ENCODE measurements around the gene PSME2. TPM values are rescaled to one million over a fixed set of nuclear protein-coding genes. Genes with fewer than 3 reads are reported as not detected.

PSME2 gene
- total and polyA plus RNA-seq, 2 of the 13 experiments (the other 11 are each of a cell fraction or from before 2014, with no cell fraction given), result 332 to 716 TPM

DNA sequence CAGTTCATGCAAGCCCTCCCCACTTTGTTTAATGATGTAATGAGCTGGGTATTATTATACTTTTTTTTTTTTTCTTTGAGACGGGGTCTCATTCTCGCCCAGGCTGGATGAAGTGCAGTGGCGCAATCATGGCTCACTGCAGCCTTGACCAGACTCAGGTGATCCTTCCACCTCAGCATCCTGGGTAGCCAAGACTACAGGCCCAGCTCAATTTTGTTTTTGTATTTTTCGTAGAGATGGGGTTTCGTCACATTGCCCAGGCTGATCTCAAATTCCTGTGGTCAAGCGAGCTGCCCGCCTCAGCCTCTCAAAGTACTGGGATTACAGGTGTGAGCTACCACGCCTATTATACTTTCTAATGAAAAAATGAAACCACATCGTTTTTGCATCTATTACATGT lies 36.4 kb downstream of the PSME2 start (continued):
- TF ChIP-seq, protein P1, sequence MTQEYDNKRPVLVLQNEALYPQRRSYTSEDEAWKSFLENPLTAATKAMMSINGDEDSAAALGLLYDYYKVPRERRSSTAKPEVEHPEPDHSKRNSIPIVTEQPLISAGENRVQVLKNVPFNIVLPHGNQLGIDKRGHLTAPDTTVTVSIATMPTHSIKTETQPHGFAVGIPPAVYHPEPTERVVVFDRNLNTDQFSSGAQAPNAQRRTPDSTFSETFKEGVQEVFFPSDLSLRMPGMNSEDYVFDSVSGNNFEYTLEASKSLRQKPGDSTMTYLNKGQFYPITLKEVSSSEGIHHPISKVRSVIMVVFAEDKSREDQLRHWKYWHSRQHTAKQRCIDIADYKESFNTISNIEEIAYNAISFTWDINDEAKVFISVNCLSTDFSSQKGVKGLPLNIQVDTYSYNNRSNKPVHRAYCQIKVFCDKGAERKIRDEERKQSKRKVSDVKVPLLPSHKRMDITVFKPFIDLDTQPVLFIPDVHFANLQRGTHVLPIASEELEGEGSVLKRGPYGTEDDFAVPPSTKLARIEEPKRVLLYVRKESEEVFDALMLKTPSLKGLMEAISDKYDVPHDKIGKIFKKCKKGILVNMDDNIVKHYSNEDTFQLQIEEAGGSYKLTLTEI (CRISPR knock-in tag; conservative IDR thresholded peaks at IDR 0.05), result no peak
- TF ChIP-seq KDM3A (CRISPR knock-in tag; IDR thresholded peaks at IDR 0.05; ENCODE audit: low read depth) (no peak), ZKSCAN5 (CRISPR knock-in tag; IDR thresholded peaks at IDR 0.05) (no peak), SATB2 (CRISPR knock-in tag; IDR thresholded peaks at IDR 0.05) (no peak), CREB1 (IDR thresholded peaks at IDR 0.05) (peak; percentile 8; the same call in 1 of the 2 replicates), CREB1 (CRISPR knock-in tag; IDR thresholded peaks at IDR 0.05) (no peak), TRIM22 (IDR thresholded peaks at IDR 0.05) (no peak), ZNF282 (IDR thresholded peaks at IDR 0.05; ENCODE audit: partially characterized antibody) (no peak), SYNCRIP (IDR thresholded peaks at IDR 0.05; ENCODE audit: insufficient read depth, low read depth, low read length) (no peak), ELF4 (CRISPR knock-in tag; IDR thresholded peaks at IDR 0.05; ENCODE audit: borderline replicate concordance) (no peak), ATM (IDR thresholded peaks at IDR 0.05; ENCODE audit: borderline replicate concordance) (no peak), REL (CRISPR knock-in tag; conservative IDR thresholded peaks at IDR 0.05) (no peak), NPAS2 (CRISPR knock-in tag; IDR thresholded peaks at IDR 0.05; ENCODE audit: borderline replicate concordance) (no peak), ZNF839 (CRISPR knock-in tag; IDR thresholded peaks at IDR 0.05; ENCODE audit: borderline replicate concordance) (no peak), E2F1 (CRISPR knock-in tag; IDR thresholded peaks at IDR 0.05) (no peak), ZNF589 (CRISPR knock-in tag; conservative IDR thresholded peaks at IDR 0.05) (no peak), ZKSCAN8 (CRISPR knock-in tag; IDR thresholded peaks at IDR 0.05; ENCODE audit: borderline replicate concordance) (no peak), GATAD1 (CRISPR knock-in tag; IDR thresholded peaks at IDR 0.05) (no peak), ZNF253 (CRISPR knock-in tag; IDR thresholded peaks at IDR 0.05; ENCODE audit: borderline replicate concordance) (no peak), ZNF225 (CRISPR knock-in tag; IDR thresholded peaks at IDR 0.05) (no peak), FOXC1 (CRISPR knock-in tag; IDR thresholded peaks at IDR 0.05; ENCODE audit: borderline replicate concordance) (no peak), ZNF816 (CRISPR knock-in tag; IDR thresholded peaks at IDR 0.05; ENCODE audit: borderline replicate concordance) (no peak), ZNF44 (CRISPR knock-in tag; IDR thresholded peaks at IDR 0.05) (no peak)
- TF ChIP-seq, protein P2, sequence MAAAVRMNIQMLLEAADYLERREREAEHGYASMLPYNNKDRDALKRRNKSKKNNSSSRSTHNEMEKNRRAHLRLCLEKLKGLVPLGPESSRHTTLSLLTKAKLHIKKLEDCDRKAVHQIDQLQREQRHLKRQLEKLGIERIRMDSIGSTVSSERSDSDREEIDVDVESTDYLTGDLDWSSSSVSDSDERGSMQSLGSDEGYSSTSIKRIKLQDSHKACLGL (CRISPR knock-in tag; IDR thresholded peaks at IDR 0.05), result no peak
- TF ChIP-seq, protein P3, sequence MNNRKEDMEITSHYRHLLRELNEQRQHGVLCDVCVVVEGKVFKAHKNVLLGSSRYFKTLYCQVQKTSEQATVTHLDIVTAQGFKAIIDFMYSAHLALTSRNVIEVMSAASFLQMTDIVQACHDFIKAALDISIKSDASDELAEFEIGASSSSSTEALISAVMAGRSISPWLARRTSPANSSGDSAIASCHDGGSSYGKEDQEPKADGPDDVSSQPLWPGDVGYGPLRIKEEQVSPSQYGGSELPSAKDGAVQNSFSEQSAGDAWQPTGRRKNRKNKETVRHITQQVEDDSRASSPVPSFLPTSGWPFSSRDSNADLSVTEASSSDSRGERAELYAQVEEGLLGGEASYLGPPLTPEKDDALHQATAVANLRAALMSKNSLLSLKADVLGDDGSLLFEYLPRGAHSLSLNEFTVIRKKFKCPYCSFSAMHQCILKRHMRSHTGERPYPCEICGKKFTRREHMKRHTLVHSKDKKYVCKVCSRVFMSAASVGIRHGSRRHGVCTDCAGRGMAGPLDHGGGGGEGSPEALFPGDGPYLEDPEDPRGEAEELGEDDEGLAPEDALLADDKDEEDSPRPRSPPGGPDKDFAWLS (CRISPR knock-in tag; IDR thresholded peaks at IDR 0.05; ENCODE audit: borderline replicate concordance), result no peak
